ENCODE results near the gene EGFL8. TPM values are rescaled to one million over a fixed set of nuclear protein-coding genes. Genes with fewer than 3 reads are reported as not detected.
A peak's percentile ranks its signal among the peaks of the same experiment; 100 is the strongest.

EGFL8 gene
- total RNA-seq (1 to 10 TPM; 8.3 to 9.5 TPM), polyA plus RNA-seq (not detected)

DNA sequence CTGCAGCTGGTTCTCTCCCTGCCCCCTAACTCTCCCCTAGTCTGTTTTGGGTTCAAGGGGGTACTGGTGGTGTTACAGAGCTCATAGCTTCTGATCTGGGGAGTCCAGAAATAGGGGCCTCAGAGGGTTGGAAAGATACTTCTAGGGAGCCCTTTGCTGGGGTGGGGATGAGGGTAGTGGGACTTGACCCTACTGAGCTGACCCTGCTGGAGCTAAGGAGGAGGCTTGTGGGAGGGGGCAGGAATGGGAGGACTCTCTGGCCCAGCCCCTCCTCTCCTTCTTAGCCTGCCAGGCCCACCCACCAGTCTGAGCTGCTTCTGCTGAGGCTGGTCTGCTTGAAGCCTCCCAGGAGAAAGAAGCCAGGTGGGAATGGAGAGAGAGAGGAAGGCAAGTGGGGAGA is at the start of gene EGFL8:
Gene EGFL8 (plus strand): TSS at position 301 of the 400 bp plus-strand sequence. CDS start 1,571 bp downstream, outside the sequence.
- Mint-ChIP-seq H3K4me1 (peaks cover 0 to 5% (median 2%) of the 10 kb centered on the region in 3 donors), H3K27me3 (no peaks in the 10 kb centered on the region), H3K36me3 (peaks cover 0 to 45% (median 4%) of the 10 kb centered on the region in 3 donors), H3K4me3 (no peak within 1 kb of the TSS), H3K9me3 (no peaks in the 10 kb centered on the region), H3K27ac (peak within 1 kb of the TSS in 2 of 8 donors; percentile 6 to 47)
- no peaks in the 10 kb centered on the region for H3K27me3 ChIP-seq (ENCODE audit: insufficient read depth, low read length, poor library complexity, severe bottlenecking)
- peaks cover 9% of the 10 kb centered on the region for H3K36me3 ChIP-seq (ENCODE audit: insufficient read depth, low read length)
- CTCF ChIA-PET = interaction anchor here (1.8 kb wide), 1 partner anchor 45 kb away, joined by 4 read pairs; no protein-coding TSS in a partner anchor
- POLR2A ChIA-PET = interaction anchor here (0.6 kb wide), 1 partner anchor 283 kb away, joined by 4 read pairs; no protein-coding TSS in a partner anchor
- H3K9me3 ChIP-seq (ENCODE audit: low read length) = no peaks in the 10 kb centered on the region
- no peak within 1 kb of the TSS for H3K27ac ChIP-seq (ENCODE audit: low read depth, low read length)
- no peaks in the 10 kb centered on the region for H3K4me1 ChIP-seq (ENCODE audit: insufficient read depth, low read length)
- no peak for DNase-seq
- H3K4me3 ChIP-seq (ENCODE audit: low read length) = no peak within 1 kb of the TSS

DNA sequence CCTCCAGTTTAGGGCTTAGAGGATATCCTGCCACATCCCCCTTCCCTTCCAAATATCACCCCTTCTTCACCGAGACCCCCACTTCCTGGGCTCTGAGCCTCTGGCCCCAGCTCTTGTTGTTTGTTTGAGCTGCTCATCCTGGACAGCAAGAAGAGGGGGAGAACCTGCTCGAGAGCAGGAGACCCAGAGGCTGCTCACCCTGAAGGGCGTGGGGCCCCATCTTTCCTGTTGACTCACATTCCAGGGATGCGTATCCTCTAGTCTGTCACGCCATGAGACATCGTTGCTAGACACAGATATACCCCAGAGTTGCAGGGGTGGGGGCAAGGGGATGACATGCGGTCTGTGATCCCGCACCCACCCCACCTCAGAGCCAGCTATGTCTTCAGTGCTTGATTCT is 49.6 kb upstream of the EGFL8 start:
- H3K27me3 Mint-ChIP-seq = peaks cover 0 to 1% of the 10 kb centered on the region in 2 donors
- CTCF ChIA-PET = no interaction called here
- H3K9me3 ChIP-seq (ENCODE audit: low read length) = no peaks in the 10 kb centered on the region
- H3K36me3 ChIP-seq (ENCODE audit: insufficient read depth, low read length) = peaks cover 40% of the 10 kb centered on the region
- no peak overlapping the region for H3K4me3 ChIP-seq (ENCODE audit: low read length)
- H3K9me3 Mint-ChIP-seq = no peaks in the 10 kb centered on the region
- H3K27ac ChIP-seq (ENCODE audit: low read depth, low read length) = no peak overlapping the region
- POLR2A ChIA-PET = interaction anchor here (1.0 to 1.4 kb wide), 2 partner anchors 13 to 15 kb away, joined by 3 read pairs; partner anchors contain the start of genes ATF6B and FKBPL
- no peak for DNase-seq
- H3K36me3 Mint-ChIP-seq = peaks cover 0 to 62% (median 12%) of the 10 kb centered on the region in 3 donors
- peaks cover 5% of the 10 kb centered on the region for H3K4me1 ChIP-seq (ENCODE audit: insufficient read depth, low read length)
- H3K27ac Mint-ChIP-seq = peak overlapping the region in 4 of 8 donors; percentile 68 to 84 (median 77)
- H3K4me1 Mint-ChIP-seq = peaks cover 6 to 15% (median 10%) of the 10 kb centered on the region in 3 donors
- H3K27me3 ChIP-seq (ENCODE audit: insufficient read depth, low read length, poor library complexity, severe bottlenecking) = no peaks in the 10 kb centered on the region
- H3K4me3 Mint-ChIP-seq = no peak overlapping the region

- peak overlapping the region in 1 of 7 donors; percentile 50 for H3K4me3 Mint-ChIP-seq
- peaks cover 5% of the 10 kb centered on the region for H3K4me1 ChIP-seq (ENCODE audit: insufficient read depth, low read length)
- peaks cover 42% of the 10 kb centered on the region for H3K36me3 ChIP-seq (ENCODE audit: insufficient read depth, low read length)
- no peak for DNase-seq
- H3K27me3 Mint-ChIP-seq = peaks cover 0 to 1% of the 10 kb centered on the region in 2 donors
- peaks cover 0 to 68% (median 12%) of the 10 kb centered on the region in 3 donors for H3K36me3 Mint-ChIP-seq
- no peaks in the 10 kb centered on the region for H3K27me3 ChIP-seq (ENCODE audit: insufficient read depth, low read length, poor library complexity, severe bottlenecking)
- H3K4me1 Mint-ChIP-seq = peaks cover 6 to 13% (median 10%) of the 10 kb centered on the region in 3 donors
- H3K9me3 ChIP-seq (ENCODE audit: low read length) = no peaks in the 10 kb centered on the region
- peak overlapping the region in 3 of 8 donors; percentile 45 to 84 (median 51) for H3K27ac Mint-ChIP-seq
- no peak overlapping the region for H3K4me3 ChIP-seq (ENCODE audit: low read length)
- CTCF ChIA-PET = no interaction called here
- H3K9me3 Mint-ChIP-seq = no peaks in the 10 kb centered on the region
- POLR2A ChIA-PET = no interaction called here
- no peak overlapping the region for H3K27ac ChIP-seq (ENCODE audit: low read depth, low read length)
These were observed 48.8 kb upstream of the EGFL8 start for GRCh38 chr6:32115623-32116022.

- ChIA-PET CTCF (interaction anchor here (1.8 to 2.0 kb wide), 2 partner anchors 38 to 128 kb away, joined by 4 to 9 read pairs; no protein-coding TSS in a partner anchor), POLR2A (interaction anchor here (1.1 kb wide), 1 partner anchor 73 kb away, joined by 3 read pairs; the partner anchor contains the start of gene PBX2)
- Mint-ChIP-seq H3K4me1 (peaks cover 6 to 13% (median 13%) of the 10 kb centered on the region in 3 donors), H3K4me3 (peak overlapping the region in 1 of 7 donors; percentile 20), H3K27ac (peak overlapping the region in 4 of 8 donors; percentile 21 to 95 (median 41)), H3K9me3 (no peaks in the 10 kb centered on the region), H3K36me3 (peaks cover 0 to 76% (median 19%) of the 10 kb centered on the region in 3 donors), H3K27me3 (peaks cover 0 to 1% of the 10 kb centered on the region in 2 donors)
- Histone ChIP-seq H3K9me3 (ENCODE audit: low read length) (no peaks in the 10 kb centered on the region), H3K4me3 (ENCODE audit: low read length) (no peak overlapping the region), H3K36me3 (ENCODE audit: insufficient read depth, low read length) (peaks cover 52% of the 10 kb centered on the region), H3K27ac (ENCODE audit: low read depth, low read length) (no peak overlapping the region), H3K4me1 (ENCODE audit: insufficient read depth, low read length) (peaks cover 5% of the 10 kb centered on the region), H3K27me3 (ENCODE audit: insufficient read depth, low read length, poor library complexity, severe bottlenecking) (no peaks in the 10 kb centered on the region)
- DNase-seq = no peak
These were observed 47.7 kb upstream of the EGFL8 start for GRCh38 chr6:32116674-32117073.

DNA sequence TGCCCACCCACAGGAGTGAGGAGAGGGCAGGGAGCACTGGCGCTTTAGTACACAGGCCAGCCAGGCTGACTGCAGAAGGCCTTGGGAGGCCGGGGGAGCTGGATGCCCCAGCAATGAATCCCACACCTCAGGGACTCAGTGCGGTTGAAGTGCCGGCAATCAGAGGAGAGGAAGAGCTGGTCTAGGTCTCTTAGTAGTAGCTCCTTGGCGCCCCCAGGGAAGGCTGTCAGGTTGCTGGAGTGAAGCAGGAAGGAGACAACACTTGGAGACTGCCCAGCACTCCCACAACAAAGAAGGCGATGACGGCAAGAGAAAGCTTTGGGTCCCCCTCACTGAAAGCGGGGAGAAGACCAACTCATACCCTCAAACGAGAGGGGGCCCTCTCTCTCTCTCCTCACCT is 46.9 kb upstream of the EGFL8 start:
- Histone ChIP-seq H3K4me3 (ENCODE audit: low read length) (no peak overlapping the region), H3K27me3 (ENCODE audit: insufficient read depth, low read length, poor library complexity, severe bottlenecking) (no peaks in the 10 kb centered on the region), H3K4me1 (ENCODE audit: insufficient read depth, low read length) (peaks cover 5% of the 10 kb centered on the region), H3K36me3 (ENCODE audit: insufficient read depth, low read length) (peaks cover 58% of the 10 kb centered on the region), H3K9me3 (ENCODE audit: low read length) (no peaks in the 10 kb centered on the region), H3K27ac (ENCODE audit: low read depth, low read length) (no peak overlapping the region)
- Mint-ChIP-seq H3K9me3 (no peaks in the 10 kb centered on the region), H3K36me3 (peaks cover 6 to 78% (median 25%) of the 10 kb centered on the region in 3 donors), H3K4me1 (peaks cover 6 to 18% (median 13%) of the 10 kb centered on the region in 3 donors), H3K4me3 (no peak overlapping the region), H3K27me3 (peaks cover 0 to 1% of the 10 kb centered on the region in 2 donors), H3K27ac (peak overlapping the region in 1 of 8 donors; percentile 42)
- no peak for DNase-seq
- ChIA-PET CTCF (interaction anchor here (1.8 to 2.1 kb wide), 3 partner anchors 24 to 127 kb away, joined by 4 to 9 read pairs (median 6); no protein-coding TSS in a partner anchor), POLR2A (interaction anchor here (1.1 kb wide), 1 partner anchor 73 kb away, joined by 3 read pairs; the partner anchor contains the start of gene PBX2)

- CTCF ChIA-PET = interaction anchor here (1.0 to 2.1 kb wide), 14 partner anchors 10 to 145 kb away, joined by 3 to 11 read pairs (median 4); partner anchors contain the start of genes ATF6B, EGFL8, GPSM3 and PRRT1
- Mint-ChIP-seq H3K4me3 (peak overlapping the region in 1 of 7 donors; percentile 45), H3K27me3 (peaks cover 0 to 1% of the 10 kb centered on the region in 2 donors), H3K27ac (peak overlapping the region in 7 of 8 donors; percentile 33 to 88 (median 71)), H3K9me3 (no peaks in the 10 kb centered on the region), H3K36me3 (peaks cover 6 to 88% (median 27%) of the 10 kb centered on the region in 3 donors), H3K4me1 (peaks cover 6 to 26% (median 17%) of the 10 kb centered on the region in 3 donors)
- H3K27me3 ChIP-seq (ENCODE audit: insufficient read depth, low read length, poor library complexity, severe bottlenecking) = no peaks in the 10 kb centered on the region
- no peak overlapping the region for H3K27ac ChIP-seq (ENCODE audit: low read depth, low read length)
- POLR2A ChIA-PET = interaction anchor here (1.2 kb wide), 1 partner anchor 76 kb away, joined by 4 read pairs; no protein-coding TSS in a partner anchor
- H3K4me1 ChIP-seq (ENCODE audit: insufficient read depth, low read length) = peaks cover 5% of the 10 kb centered on the region
- no peak overlapping the region for H3K4me3 ChIP-seq (ENCODE audit: low read length)
- peaks cover 62% of the 10 kb centered on the region for H3K36me3 ChIP-seq (ENCODE audit: insufficient read depth, low read length)
- H3K9me3 ChIP-seq (ENCODE audit: low read length) = no peaks in the 10 kb centered on the region
- DNase-seq = peak; percentile 48 to 75 (median 54)
These were observed 45.4 kb upstream of the EGFL8 start for GRCh38 chr6:32118782-32119628.

- DNase-seq = no peak
- peaks cover 0 to 1% of the 10 kb centered on the region in 2 donors for H3K27me3 Mint-ChIP-seq
- peak overlapping the region in 2 of 8 donors; percentile 29 to 40 for H3K27ac Mint-ChIP-seq
- H3K4me3 ChIP-seq (ENCODE audit: low read length) = no peak overlapping the region
- no peaks in the 10 kb centered on the region for H3K27me3 ChIP-seq (ENCODE audit: insufficient read depth, low read length, poor library complexity, severe bottlenecking)
- peaks cover 13 to 33% (median 23%) of the 10 kb centered on the region in 3 donors for H3K4me1 Mint-ChIP-seq
- H3K9me3 ChIP-seq (ENCODE audit: low read length) = no peaks in the 10 kb centered on the region
- peaks cover 72% of the 10 kb centered on the region for H3K36me3 ChIP-seq (ENCODE audit: insufficient read depth, low read length)
- H3K4me3 Mint-ChIP-seq = no peak overlapping the region
- ChIA-PET CTCF (interaction anchor here (1.0 kb wide), 1 partner anchor 8 kb away, joined by 3 read pairs; no protein-coding TSS in a partner anchor), POLR2A (no interaction called here)
- H3K9me3 Mint-ChIP-seq = no peaks in the 10 kb centered on the region
- peaks cover 6 to 88% (median 27%) of the 10 kb centered on the region in 3 donors for H3K36me3 Mint-ChIP-seq
- no peak overlapping the region for H3K27ac ChIP-seq (ENCODE audit: low read depth, low read length)
- peaks cover 5% of the 10 kb centered on the region for H3K4me1 ChIP-seq (ENCODE audit: insufficient read depth, low read length)
These were observed 43.8 kb upstream of the EGFL8 start for GRCh38 chr6:32120573-32121059.
